GM19193 (cell line): ENCODE results near the gene AP3B1.

Experiments used
- POLR2A ChIP-seq: IDR thresholded peaks from 4 replicates; pipeline ENCODE4 v1.6.1; 2011; ENCODE audit not compliant: insufficient read depth, insufficient read length; ENCODE audit errors: extremely low read depth

Gene AP3B1

GRCh38 chr5:77970891-77971290, 323.6 kb downstream of the AP3B1 start:
- no peak for TF ChIP-seq POLR2A

- TF ChIP-seq POLR2A: no peak
These were observed 330.7 kb downstream of the AP3B1 start for GRCh38 chr5:77963795-77964194.

GRCh38 chr5:77960863-77961396, 333.6 kb downstream of the AP3B1 start:
- TF ChIP-seq POLR2A: no peak

- TF ChIP-seq POLR2A: no peak
These were observed 334.2 kb downstream of the AP3B1 start for GRCh38 chr5:77960305-77960704.

GRCh38 chr5:77958642-77959330, 335.7 kb downstream of the AP3B1 start:
- TF ChIP-seq POLR2A: no peak

- TF ChIP-seq POLR2A: no peak
These were observed 336.5 kb downstream of the AP3B1 start for GRCh38 chr5:77957931-77958521.

GRCh38 chr5:77957516-77957915, 337.0 kb downstream of the AP3B1 start:
- no peak for TF ChIP-seq POLR2A

GRCh38 chr5:77957081-77957480, 337.4 kb downstream of the AP3B1 start:
- TF ChIP-seq POLR2A: no peak

GRCh38 chr5:77955577-77955976, 338.9 kb downstream of the AP3B1 start:
- no peak for TF ChIP-seq POLR2A

- no peak for TF ChIP-seq POLR2A
These were observed 341.1 kb downstream of the AP3B1 start for GRCh38 chr5:77953374-77953773.

GRCh38 chr5:77952636-77953212, 341.8 kb downstream of the AP3B1 start:
- no peak for TF ChIP-seq POLR2A
